Activated CD8-positive, alpha-beta T cell treated with anti-CD3 and anti-CD28 coated beads for 36 hours (primary cell): ENCODE measurements around the gene VSIG10L. TPM values are rescaled to one million over a fixed set of nuclear protein-coding genes. Genes with fewer than 3 reads are reported as not detected.

Experiments
- ATAC-seq: fragments of 200-7000 bp; cut with Tn5 transposase; one replicate; pipeline ENCODE4 v1.10.0; 2021; ENCODE audit warnings: mild to moderate bottlenecking, moderate library complexity
- CTCF ChIA-PET: fragments of 350-600 bp; sonication (Branson Sonifier 250); formaldehyde crosslinking; loops from one replicate; lab custom pipeline; 2021; ENCODE audit warnings: antibody characterized with exemption; lab: Charles Lee
- POLR2A ChIA-PET: fragments of 350-600 bp; sonication (Branson Sonifier 250); formaldehyde crosslinking; loops from one replicate; lab custom pipeline; 2021; ENCODE audit warnings: antibody characterized with exemption; lab: Charles Lee
- DNase-seq: peaks from one replicate; pipeline ENCODE4 v3.0.0-alpha.2; 2020
- H3K27ac Mint-ChIP-seq: one replicate; pipeline ENCODE4 v1.8.0; 2021; ENCODE audit warnings: mild to moderate bottlenecking, mixed read lengths
- H3K27me3 Mint-ChIP-seq: one replicate; pipeline ENCODE4 v1.8.0; 2021; ENCODE audit warnings: mixed read lengths
- H3K36me3 Mint-ChIP-seq: one replicate; pipeline ENCODE4 v1.8.0; 2021; ENCODE audit warnings: low read depth, mixed read lengths
- H3K4me1 Mint-ChIP-seq: one replicate; pipeline ENCODE4 v1.8.0; 2021; ENCODE audit warnings: low read depth, mixed read lengths
- H3K4me3 Mint-ChIP-seq: one replicate; pipeline ENCODE4 v1.8.0; 2021; ENCODE audit warnings: mild to moderate bottlenecking, moderate library complexity, mixed read lengths
- H3K9me3 Mint-ChIP-seq: one replicate; pipeline ENCODE4 v1.8.0; 2021; ENCODE audit warnings: mixed read lengths
- intact Hi-C: fragments of 100-400 bp; cut with micrococcal nuclease; formaldehyde crosslinking; loops from one replicate; pipeline ENCODE4 v1.10.0; 2022
- total RNA-seq, 2 experiments: library from RNA; stranded (reverse); gene quantifications; one replicate each; pipeline ENCODE4 v1.2.3, GENCODE V29; 2021
- TF ChIP-seq, protein P1 (sequence below): fragments of 200-600 bp; IDR thresholded peaks from one replicate; pipeline ENCODE4 v1.8.0; 2022; ENCODE audit warnings: antibody characterized with exemption, mild to moderate bottlenecking

Gene VSIG10L
- total RNA-seq, 2 experiments from 2014 or later = 3.6 to 3.7 TPM

DNA sequence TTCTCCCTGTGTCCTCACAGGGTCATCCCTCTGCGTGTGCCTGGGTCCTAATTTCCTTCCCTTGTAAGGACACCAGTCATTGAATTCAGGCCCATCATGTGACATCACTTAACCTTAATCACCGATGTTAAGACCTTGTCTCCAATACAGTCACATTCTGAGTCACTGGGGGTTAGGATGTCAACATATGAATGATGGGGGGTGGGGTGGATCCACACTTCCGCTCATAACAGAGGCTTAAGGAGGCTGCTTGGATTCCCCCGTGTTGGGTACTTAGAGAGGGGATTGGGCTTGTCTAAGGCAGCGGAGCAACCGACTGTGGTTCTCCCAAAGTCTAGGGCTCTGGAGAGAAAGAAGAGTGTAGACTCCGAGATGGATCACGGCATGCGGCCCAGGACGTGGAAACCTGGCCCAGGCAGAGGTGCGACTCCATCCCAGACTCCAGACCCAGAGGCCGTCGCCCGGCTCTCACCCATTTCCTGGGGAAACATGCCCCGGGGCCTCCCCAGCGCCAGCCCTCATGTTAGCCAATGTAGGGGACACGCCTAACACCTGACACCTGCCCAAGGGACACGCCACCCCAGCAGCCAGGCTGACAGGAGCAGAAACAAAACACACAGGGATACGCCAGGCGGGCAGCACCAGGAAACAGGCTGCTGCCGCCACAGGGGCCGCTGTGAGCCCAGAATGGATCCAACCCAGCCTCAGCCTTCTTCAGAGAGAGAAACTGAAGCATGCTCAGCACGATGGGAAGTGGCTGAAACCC is 47.5 kb downstream of the VSIG10L start:
- Mint-ChIP-seq H3K4me1 (no peaks in the 10 kb centered on the region), H3K4me3 (no peak overlapping the region), H3K36me3 (no peaks in the 10 kb centered on the region), H3K9me3 (no peaks in the 10 kb centered on the region), H3K27ac (no peak overlapping the region), H3K27me3 (peaks cover 7% of the 10 kb centered on the region)
- ChIA-PET POLR2A (no interaction called here), CTCF (no interaction called here)
- intact Hi-C loops = no loop called here
- ATAC-seq (no peak), DNase-seq (no peak)
- TF ChIP-seq, protein P1, sequence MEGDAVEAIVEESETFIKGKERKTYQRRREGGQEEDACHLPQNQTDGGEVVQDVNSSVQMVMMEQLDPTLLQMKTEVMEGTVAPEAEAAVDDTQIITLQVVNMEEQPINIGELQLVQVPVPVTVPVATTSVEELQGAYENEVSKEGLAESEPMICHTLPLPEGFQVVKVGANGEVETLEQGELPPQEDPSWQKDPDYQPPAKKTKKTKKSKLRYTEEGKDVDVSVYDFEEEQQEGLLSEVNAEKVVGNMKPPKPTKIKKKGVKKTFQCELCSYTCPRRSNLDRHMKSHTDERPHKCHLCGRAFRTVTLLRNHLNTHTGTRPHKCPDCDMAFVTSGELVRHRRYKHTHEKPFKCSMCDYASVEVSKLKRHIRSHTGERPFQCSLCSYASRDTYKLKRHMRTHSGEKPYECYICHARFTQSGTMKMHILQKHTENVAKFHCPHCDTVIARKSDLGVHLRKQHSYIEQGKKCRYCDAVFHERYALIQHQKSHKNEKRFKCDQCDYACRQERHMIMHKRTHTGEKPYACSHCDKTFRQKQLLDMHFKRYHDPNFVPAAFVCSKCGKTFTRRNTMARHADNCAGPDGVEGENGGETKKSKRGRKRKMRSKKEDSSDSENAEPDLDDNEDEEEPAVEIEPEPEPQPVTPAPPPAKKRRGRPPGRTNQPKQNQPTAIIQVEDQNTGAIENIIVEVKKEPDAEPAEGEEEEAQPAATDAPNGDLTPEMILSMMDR = no peak

DNA sequence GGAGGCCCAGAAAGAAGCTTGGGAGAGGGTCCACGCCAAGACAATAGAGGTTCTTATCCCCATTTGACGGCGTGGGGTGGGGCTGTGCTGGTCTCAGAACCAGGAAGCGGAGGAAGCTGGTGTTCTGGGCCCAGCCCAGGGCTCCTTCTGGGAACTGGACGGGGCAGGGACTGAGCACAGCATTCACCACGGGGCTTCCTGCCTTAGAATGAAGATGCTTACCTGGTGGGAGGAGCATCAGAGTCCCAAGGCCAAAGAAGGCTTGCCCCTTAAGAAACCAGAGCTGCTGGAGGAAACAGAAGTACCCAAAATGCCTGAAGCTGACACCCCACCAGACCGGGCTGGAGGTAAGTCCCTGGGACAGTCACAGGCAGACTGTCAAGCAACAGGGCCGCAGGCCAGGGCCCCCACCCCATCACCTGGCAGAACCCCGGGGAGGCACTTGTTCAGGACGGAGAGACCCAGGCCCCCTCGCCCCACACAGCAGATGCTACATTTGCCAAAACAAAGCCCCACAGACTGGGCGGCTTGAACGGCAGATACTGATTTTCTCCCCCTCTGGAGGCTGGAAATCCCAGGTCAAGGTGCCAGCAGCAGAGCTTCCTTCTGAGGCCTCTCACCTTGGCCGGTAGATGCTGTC is 48.2 kb downstream of the VSIG10L start:
- Mint-ChIP-seq H3K27me3 (peaks cover 7% of the 10 kb centered on the region), H3K4me1 (no peaks in the 10 kb centered on the region), H3K36me3 (no peaks in the 10 kb centered on the region), H3K9me3 (no peaks in the 10 kb centered on the region), H3K27ac (no peak overlapping the region), H3K4me3 (no peak overlapping the region)
- no peak for DNase-seq
- CTCF ChIA-PET = no interaction called here
- no peak for ATAC-seq
- TF ChIP-seq, protein P1 = no peak
- POLR2A ChIA-PET = no interaction called here
- intact Hi-C loops = no loop called here

DNA sequence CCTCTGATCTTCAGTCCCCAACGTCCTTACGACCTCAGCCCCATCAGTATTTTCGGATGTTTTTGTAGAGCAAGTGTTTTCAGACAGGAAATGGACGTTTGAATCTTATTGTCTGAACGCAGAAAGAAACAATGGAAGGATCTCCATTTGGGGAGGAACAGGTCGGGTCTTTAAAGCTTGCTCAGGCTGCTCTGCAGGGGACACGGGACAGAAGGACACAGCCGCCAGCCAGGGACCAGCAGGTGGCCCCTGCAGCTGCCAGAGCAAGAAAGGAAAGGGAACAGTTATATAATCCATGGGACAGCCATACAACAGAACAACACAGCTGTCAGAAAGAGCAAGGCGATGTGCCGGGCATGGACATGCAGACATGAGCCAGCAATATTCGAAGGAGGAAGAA is 49.0 kb downstream of the VSIG10L start:
- DNase-seq (no peak), ATAC-seq (no peak)
- Mint-ChIP-seq H3K4me1 (no peaks in the 10 kb centered on the region), H3K4me3 (no peak overlapping the region), H3K27ac (no peak overlapping the region), H3K27me3 (peaks cover 7% of the 10 kb centered on the region), H3K9me3 (no peaks in the 10 kb centered on the region), H3K36me3 (no peaks in the 10 kb centered on the region)
- ChIA-PET CTCF (no interaction called here), POLR2A (no interaction called here)
- TF ChIP-seq, protein P1 = no peak
- intact Hi-C loops = no loop called here

DNA sequence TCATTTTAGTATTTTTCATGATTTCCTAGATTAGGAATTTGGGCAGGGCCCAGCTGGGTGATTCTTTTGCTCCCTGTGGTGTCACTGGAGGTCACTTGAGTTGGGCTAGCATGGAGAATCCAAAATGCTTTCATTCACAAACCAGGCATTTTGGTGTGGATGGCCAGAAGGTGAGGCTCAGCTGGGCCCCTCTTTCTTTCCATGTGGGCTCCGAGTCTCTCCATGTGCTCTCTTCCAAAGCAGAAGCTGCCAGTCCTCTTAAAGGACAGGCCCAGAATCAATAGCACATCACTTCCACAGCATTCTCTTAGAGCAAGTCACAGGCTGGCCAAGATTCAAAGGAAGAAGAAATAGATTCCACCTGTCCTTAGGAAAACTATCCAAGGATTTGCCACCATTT is 52.3 kb downstream of the VSIG10L start:
- POLR2A ChIA-PET = no interaction called here
- no peak overlapping the region for H3K4me3 Mint-ChIP-seq
- TF ChIP-seq, protein P1 = no peak
- no peak overlapping the region for H3K27ac Mint-ChIP-seq
- no peaks in the 10 kb centered on the region for H3K4me1 Mint-ChIP-seq
- H3K36me3 Mint-ChIP-seq = no peaks in the 10 kb centered on the region
- intact Hi-C loops = no loop called here
- DNase-seq = no peak
- H3K9me3 Mint-ChIP-seq = no peaks in the 10 kb centered on the region
- no peak for ATAC-seq
- CTCF ChIA-PET = no interaction called here
- H3K27me3 Mint-ChIP-seq = peaks cover 3% of the 10 kb centered on the region

DNA sequence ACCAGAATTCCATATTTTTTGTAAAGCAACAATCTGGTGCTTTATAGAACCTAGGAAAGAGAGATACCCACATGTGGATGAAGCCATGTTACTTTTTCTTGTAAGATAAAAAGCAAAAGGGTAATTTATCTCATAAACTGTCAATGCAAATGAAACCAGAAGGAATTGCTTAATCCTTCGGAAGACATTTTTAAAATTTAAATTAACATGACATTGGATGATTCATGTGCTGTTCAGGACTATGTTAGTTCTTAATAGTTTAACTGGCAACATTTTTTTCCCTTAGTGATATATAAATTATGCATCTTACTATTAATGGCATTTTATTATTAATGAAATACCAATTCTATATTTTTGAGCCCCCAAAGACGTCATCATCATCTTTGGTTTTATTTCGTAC is 56.3 kb downstream of the VSIG10L start:
- no peak for ATAC-seq
- H3K27ac Mint-ChIP-seq = no peak overlapping the region
- no peaks in the 10 kb centered on the region for H3K9me3 Mint-ChIP-seq
- POLR2A ChIA-PET = no interaction called here
- TF ChIP-seq, protein P1 = no peak
- intact Hi-C loops = no loop called here
- no peak overlapping the region for H3K4me3 Mint-ChIP-seq
- H3K4me1 Mint-ChIP-seq = no peaks in the 10 kb centered on the region
- no peaks in the 10 kb centered on the region for H3K36me3 Mint-ChIP-seq
- DNase-seq = no peak
- CTCF ChIA-PET = no interaction called here
- H3K27me3 Mint-ChIP-seq = peaks cover 9% of the 10 kb centered on the region
